Fibroblast of upper back skin (primary cell): ENCODE measurements around the gene PDIK1L.
"Not testable (repeated sequence)": the region's sequence is repeated elsewhere in the genome, so short reads cannot be mapped to it uniquely, and the experiment has no call there.

Source experiments
- DNase-seq: peaks from one replicate; pipeline ENCODE4 v3.0.0-alpha.2; 2013

The PDIK1L gene

GRCh38 chr1:26092422-26092821 lies 19.2 kb upstream of the PDIK1L start:
- DNase-seq, result no peak

GRCh38 chr1:26093569-26093968 lies 18.1 kb upstream of the PDIK1L start:
- not testable (repeated sequence) for DNase-seq

- DNase-seq, result no peak
Observed at GRCh38 chr1:26094076-26094669, 17.5 kb upstream of the PDIK1L start.

GRCh38 chr1:26094677-26095383 lies 16.8 kb upstream of the PDIK1L start:
- no peak for DNase-seq

- no peak for DNase-seq
Observed at GRCh38 chr1:26096471-26096870, 15.2 kb upstream of the PDIK1L start.

GRCh38 chr1:26097696-26098095 lies 13.9 kb upstream of the PDIK1L start:
- DNase-seq, result peak; percentile 62

- DNase-seq, result no peak
Observed at GRCh38 chr1:26098602-26099001, 13.0 kb upstream of the PDIK1L start.

GRCh38 chr1:26099780-26100179 lies 11.8 kb upstream of the PDIK1L start:
- no peak for DNase-seq

GRCh38 chr1:26100204-26100603 lies 11.4 kb upstream of the PDIK1L start:
- not testable (repeated sequence) for DNase-seq

GRCh38 chr1:26102119-26102518 lies 9.5 kb upstream of the PDIK1L start:
- no peak for DNase-seq

- no peak for DNase-seq
Observed at GRCh38 chr1:26102526-26102925, 9.1 kb upstream of the PDIK1L start.

GRCh38 chr1:26105226-26105548 lies 6.4 kb upstream of the PDIK1L start:
- not testable (repeated sequence) for DNase-seq

GRCh38 chr1:26109229-26110164 lies 2.1 kb upstream of the PDIK1L start:
- no peak for DNase-seq

- DNase-seq, result peak; percentile 58
Observed at GRCh38 chr1:26110731-26111529, 694 bp upstream of the PDIK1L start.

- DNase-seq, result no peak
Observed at GRCh38 chr1:26112407-26112775, 767 bp downstream of the PDIK1L start.

GRCh38 chr1:26114165-26114927 lies 2.7 kb downstream of the PDIK1L start:
- DNase-seq, result no peak

- DNase-seq, result no peak
Observed at GRCh38 chr1:26119892-26120608, 8.4 kb downstream of the PDIK1L start.

- no peak for DNase-seq
Observed at GRCh38 chr1:26121854-26122773, 10.5 kb downstream of the PDIK1L start.

- DNase-seq, result no peak
Observed at GRCh38 chr1:26122988-26123973, 11.7 kb downstream of the PDIK1L start.
